Kidney epithelial cell (primary cell): ENCODE results near the gene ARSI. TPM values are rescaled to one million over a fixed set of nuclear protein-coding genes. Genes with fewer than 3 reads are reported as not detected.

Experiments
- DNase-seq: peaks from one replicate; pipeline ENCODE4 v3.0.0-alpha.2; 2010; ENCODE audit warnings: low read depth
- H3K27me3 ChIP-seq: 2 replicates; pipeline ENCODE4 v1.6.0; 2011; ENCODE audit warnings: low read length; ENCODE audit not compliant: control insufficient read depth, insufficient read depth
- H3K36me3 ChIP-seq: 2 replicates; pipeline ENCODE4 v1.5.1; 2011; ENCODE audit warnings: low read length; ENCODE audit not compliant: control insufficient read depth, insufficient read depth
- H3K4me3 ChIP-seq: 2 replicates; pipeline ENCODE4 v1.5.1; 2011; ENCODE audit warnings: low read depth, mild to moderate bottlenecking, control low read depth, low read length
- CTCF ChIP-seq: IDR thresholded peaks from 2 replicates; pipeline ENCODE4 v1.5.1; 2011; ENCODE audit warnings: mild to moderate bottlenecking, moderate library complexity, low read length, control low read depth, inconsistent platforms; ENCODE audit not compliant: insufficient read depth, poor library complexity, severe bottlenecking
- total RNA-seq: library from RNA; depleted of rRNA; stranded (reverse); fragments of >200 nt; gene quantifications from 2 replicates; pipeline ENCODE4 v1.2.3, GENCODE V29; 2015

Gene ARSI
- total RNA-seq, 1 donor from 2014 or later: 2.4 TPM

DNA sequence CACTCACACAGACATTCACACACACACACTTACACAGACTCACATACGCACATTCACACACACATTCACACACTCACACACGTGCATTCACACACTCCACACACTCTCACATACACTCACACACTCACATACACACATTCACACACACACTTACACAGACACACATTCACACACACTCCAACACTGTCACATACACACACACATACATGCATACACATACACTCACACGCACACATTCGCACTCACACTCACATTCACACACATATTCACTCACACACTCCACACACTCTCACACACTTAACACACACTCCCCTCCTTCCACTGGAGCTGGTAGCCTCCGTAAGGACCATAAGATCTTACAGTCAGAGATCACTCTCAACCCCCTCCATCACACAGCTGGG is 39.3 kb downstream of the ARSI start:
- no peak for DNase-seq
- TF ChIP-seq CTCF: no peak
- Histone ChIP-seq H3K27me3 (no peaks in the 10 kb centered on the region), H3K36me3 (no peaks in the 10 kb centered on the region), H3K4me3 (no peak overlapping the region)

- no peak for DNase-seq
- H3K36me3 ChIP-seq: no peaks in the 10 kb centered on the region
- no peak overlapping the region for H3K4me3 ChIP-seq
- no peaks in the 10 kb centered on the region for H3K27me3 ChIP-seq
- TF ChIP-seq CTCF: no peak
Observed at GRCh38 chr5:150262502-150262901, 40.2 kb downstream of the ARSI start.

DNA sequence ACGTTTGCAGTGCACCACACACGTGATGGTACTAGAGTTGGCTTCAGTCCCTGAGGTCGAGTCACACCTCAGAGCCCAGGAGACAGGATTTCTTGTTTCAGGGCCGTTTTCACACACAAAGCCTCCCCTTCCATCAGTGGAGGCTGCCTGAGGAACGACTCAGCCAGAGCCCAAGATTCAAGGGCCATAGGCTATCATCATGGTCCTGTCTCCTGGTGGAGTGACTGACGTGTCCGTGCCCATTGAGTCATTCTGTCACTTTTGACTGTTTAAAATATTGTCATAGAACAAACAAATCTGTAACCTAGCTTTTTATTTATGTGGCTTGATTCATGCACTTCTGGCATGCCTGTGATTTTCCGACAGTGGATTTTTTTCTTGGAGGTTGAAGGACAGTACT is 41.5 kb downstream of the ARSI start:
- DNase-seq: no peak
- Histone ChIP-seq H3K27me3 (no peaks in the 10 kb centered on the region), H3K4me3 (no peak overlapping the region), H3K36me3 (no peaks in the 10 kb centered on the region)
- TF ChIP-seq CTCF: no peak

GRCh38 chr5:150258130-150258529 is 44.6 kb downstream of the ARSI start:
- Histone ChIP-seq H3K4me3 (no peak overlapping the region), H3K36me3 (no peaks in the 10 kb centered on the region), H3K27me3 (no peaks in the 10 kb centered on the region)
- TF ChIP-seq CTCF: no peak
- DNase-seq: no peak

GRCh38 chr5:150257424-150257823 is 45.3 kb downstream of the ARSI start:
- H3K27me3 ChIP-seq: no peaks in the 10 kb centered on the region
- H3K4me3 ChIP-seq: no peak overlapping the region
- no peak for DNase-seq
- no peaks in the 10 kb centered on the region for H3K36me3 ChIP-seq
- no peak for TF ChIP-seq CTCF

DNA sequence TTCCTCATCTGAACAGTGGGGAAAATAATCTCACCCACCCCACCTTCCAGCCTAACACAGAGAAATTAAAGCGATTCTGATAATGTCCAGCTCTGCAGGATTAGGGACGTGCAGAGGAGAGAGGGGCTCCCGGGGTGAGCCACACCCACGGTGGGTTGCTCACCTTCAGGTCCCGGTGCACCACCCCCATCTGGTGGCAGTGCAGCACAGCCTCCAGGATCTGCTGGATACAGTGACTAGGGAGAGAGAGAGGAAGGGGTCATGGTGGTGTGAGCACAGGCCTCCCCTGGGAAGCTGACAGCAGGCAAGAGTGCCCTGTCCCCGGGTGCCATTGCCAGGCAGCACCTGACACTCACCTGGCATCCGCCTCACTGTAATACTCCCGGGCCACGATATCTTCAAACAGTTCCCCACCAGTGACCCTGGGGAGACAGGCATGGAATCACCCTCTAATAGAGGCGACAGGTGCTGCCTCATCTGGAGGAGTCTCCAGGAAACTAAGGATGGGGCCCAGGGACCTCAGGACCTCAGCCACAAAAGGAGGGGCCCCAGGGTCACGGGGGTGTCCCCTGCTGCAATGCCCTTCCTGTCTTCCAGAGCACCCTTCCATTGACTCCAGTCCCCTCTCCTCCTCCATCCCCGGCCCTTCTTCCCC is 46.2 kb downstream of the ARSI start:
- Histone ChIP-seq H3K36me3 (no peaks in the 10 kb centered on the region), H3K4me3 (no peak overlapping the region), H3K27me3 (no peaks in the 10 kb centered on the region)
- DNase-seq: no peak
- TF ChIP-seq CTCF: peak; percentile 36
